Astrocyte of the spinal cord (primary cell): Measurements from ENCODE around the gene C18orf32.

ENCODE experiments used
- DNase-seq: peaks from one replicate; pipeline ENCODE4 v3.0.0; 2011; ENCODE audit warnings: low read depth, low spot score
- H3K4me3 ChIP-seq: 2 replicates; pipeline ENCODE4 v1.5.1; 2011; ENCODE audit warnings: low read depth, mild to moderate bottlenecking, low read length, moderate library complexity
- CTCF ChIP-seq: IDR thresholded peaks from 2 replicates; pipeline ENCODE4 v1.5.1; 2012; ENCODE audit warnings: low read depth, mild to moderate bottlenecking, low read length, inconsistent platforms
- in situ Hi-C: cut with HindIII; loops from 2 replicates; pipeline ENCODE4 v1.10.0; 2017; ENCODE audit warnings: low sequenced_read_pairs

C18orf32 gene

GRCh38 chr18:49486953-49487710 is at the start of gene C18orf32:
Gene C18orf32, minus strand, starts transcription at chr18:49487234. Its CDS starts 3,486 bp downstream, at chr18:49483748.
- peak within 1 kb of the TSS; percentile 87 for H3K4me3 ChIP-seq
- in situ Hi-C loops: no loop called here
- no peak for TF ChIP-seq CTCF
- DNase-seq: peak; percentile 93

- in situ Hi-C loops: no loop called here
- no peak for DNase-seq
- no peak overlapping the region for H3K4me3 ChIP-seq
- TF ChIP-seq CTCF: no peak
Observed at GRCh38 chr18:49534846-49535601, 48.0 kb upstream of the C18orf32 start.

- in situ Hi-C loops: no loop called here
Observed at GRCh38 chr18:49531678-49532153, 44.7 kb upstream of the C18orf32 start.

GRCh38 chr18:49529596-49529995 is 42.6 kb upstream of the C18orf32 start:
- in situ Hi-C loops: no loop called here
- H3K4me3 ChIP-seq: no peak overlapping the region
- DNase-seq: no peak
- TF ChIP-seq CTCF: no peak

More at GRCh38 chr18:49531678-49532153, 44.7 kb upstream of the C18orf32 start:
- H3K4me3 ChIP-seq: no peak overlapping the region
- no peak for DNase-seq
- TF ChIP-seq CTCF: no peak

- in situ Hi-C loops: no loop called here
- DNase-seq: no peak
- no peak for TF ChIP-seq CTCF
- no peak overlapping the region for H3K4me3 ChIP-seq
Observed at GRCh38 chr18:49527631-49528327, 40.7 kb upstream of the C18orf32 start.

- no peak overlapping the region for H3K4me3 ChIP-seq
- no peak for DNase-seq
- in situ Hi-C loops: no loop called here
- TF ChIP-seq CTCF: no peak
Observed at GRCh38 chr18:49525981-49526380, 38.9 kb upstream of the C18orf32 start.
